Glomerular endothelial cell (primary cell): ENCODE data around the gene HDX. TPM values are rescaled to one million over a fixed set of nuclear protein-coding genes. Genes with fewer than 3 reads are reported as not detected.
"Not testable (repeated sequence)": the region's sequence is repeated elsewhere in the genome, so short reads cannot be mapped to it uniquely, and the experiment has no call there.

Experiments
- DNase-seq: peaks from one replicate; pipeline ENCODE4 v3.0.0-alpha.2; 2011; ENCODE audit warnings: low read depth, low spot score; ENCODE audit errors: extremely low read depth
- total RNA-seq: library from RNA; depleted of rRNA; stranded (reverse); fragments of >200 nt; gene quantifications from 2 replicates; pipeline ENCODE4 v1.2.3, GENCODE V29; 2015

The HDX gene
- total RNA-seq, 1 donor from 2014 or later, result 6.8 TPM

DNA sequence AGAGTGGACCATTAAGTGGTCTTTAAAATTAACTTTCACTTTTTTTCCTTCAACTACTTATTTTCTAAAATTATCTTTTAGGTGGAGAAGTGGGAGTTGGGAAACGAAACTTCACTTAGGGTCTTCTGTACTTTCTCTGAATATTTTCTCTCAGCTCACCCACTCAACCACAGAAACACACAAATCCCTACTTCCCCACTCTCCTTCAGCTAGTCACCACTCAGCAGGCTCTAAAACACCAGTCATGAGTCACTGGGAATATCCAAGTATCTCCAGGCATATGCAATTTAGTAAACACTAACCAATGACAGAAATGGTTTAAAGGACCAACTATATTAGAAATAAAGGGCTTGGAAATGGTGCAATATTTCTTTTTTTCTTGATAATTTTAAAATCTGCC lies 161.3 kb downstream of the HDX start:
- DNase-seq, result no peak

DNA sequence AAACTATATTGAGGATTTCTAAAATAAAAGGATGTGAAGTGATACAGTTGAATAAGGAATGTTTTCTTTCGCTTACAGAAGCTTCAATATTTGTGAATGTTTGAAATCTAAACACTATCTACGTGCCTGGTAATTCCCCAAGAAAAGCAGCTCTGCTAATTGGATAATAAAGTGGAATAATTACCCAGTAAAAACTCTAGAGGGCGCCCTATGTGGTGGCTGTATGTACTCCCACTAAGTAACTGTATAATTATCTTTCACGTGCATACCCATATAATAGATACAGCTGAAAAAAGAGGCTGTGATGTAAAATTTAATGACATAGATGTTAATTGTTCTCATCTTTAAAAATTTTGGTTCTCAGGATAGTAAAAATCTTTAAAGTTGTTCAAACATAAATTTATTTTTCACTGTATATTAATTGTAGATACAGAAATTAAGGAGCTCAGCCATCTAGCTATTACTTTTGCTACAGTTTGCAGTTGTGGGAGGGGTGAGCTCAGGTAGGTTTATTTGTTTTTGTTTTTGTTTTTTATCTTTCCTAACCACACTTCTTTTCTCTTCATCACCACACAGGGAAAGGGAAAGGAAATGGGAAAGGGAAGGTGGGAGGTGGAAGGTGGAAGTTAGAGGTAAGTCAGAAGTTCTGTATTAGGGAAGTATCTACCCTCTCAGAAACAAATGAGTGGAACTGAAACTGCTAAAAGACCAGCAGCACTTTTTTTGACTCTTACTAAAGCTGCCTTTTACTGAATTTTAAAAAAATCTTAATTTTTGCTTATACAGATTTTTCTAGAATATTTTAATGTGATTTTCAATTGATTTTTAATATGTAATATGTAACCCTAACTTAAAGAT lies 162.5 kb downstream of the HDX start:
- no peak for DNase-seq

DNA sequence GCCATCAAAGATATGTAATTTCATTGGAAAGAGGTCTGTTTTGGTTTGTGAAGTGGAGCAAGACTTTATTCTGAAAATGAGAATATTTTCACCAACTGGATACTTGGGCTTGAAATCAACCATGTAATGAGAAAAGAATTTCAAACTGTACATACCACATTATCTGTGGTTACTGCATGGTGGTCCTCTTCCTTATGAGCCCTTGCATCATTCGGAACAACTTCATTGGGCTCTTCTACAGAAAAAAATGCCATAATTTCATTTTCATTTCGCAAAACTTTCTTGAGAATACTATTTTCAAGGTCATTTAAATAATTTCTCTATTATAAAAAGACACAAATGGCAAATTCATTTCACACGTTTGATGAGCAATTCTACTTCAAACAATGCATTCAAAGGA lies 165.6 kb downstream of the HDX start:
- no peak for DNase-seq

DNA sequence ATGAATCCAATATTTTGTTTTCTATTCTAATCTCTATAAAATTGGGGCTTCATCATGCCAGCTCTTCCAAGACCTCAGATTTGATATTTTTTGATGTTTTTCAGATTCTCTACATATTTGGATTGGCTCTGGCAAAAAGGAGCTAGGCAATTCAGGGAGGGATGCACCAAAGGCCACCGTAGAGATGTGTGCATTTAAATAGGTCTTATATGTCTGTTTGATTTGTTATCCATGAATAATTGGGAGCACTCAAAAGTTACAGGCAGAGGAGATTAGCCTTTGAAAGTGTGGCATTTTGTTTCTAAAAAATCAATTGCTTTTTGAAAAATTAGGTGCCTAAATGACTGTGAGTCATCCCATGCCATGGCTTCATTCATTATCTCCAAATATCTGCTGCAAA lies 167.1 kb downstream of the HDX start:
- DNase-seq, result no peak

DNA sequence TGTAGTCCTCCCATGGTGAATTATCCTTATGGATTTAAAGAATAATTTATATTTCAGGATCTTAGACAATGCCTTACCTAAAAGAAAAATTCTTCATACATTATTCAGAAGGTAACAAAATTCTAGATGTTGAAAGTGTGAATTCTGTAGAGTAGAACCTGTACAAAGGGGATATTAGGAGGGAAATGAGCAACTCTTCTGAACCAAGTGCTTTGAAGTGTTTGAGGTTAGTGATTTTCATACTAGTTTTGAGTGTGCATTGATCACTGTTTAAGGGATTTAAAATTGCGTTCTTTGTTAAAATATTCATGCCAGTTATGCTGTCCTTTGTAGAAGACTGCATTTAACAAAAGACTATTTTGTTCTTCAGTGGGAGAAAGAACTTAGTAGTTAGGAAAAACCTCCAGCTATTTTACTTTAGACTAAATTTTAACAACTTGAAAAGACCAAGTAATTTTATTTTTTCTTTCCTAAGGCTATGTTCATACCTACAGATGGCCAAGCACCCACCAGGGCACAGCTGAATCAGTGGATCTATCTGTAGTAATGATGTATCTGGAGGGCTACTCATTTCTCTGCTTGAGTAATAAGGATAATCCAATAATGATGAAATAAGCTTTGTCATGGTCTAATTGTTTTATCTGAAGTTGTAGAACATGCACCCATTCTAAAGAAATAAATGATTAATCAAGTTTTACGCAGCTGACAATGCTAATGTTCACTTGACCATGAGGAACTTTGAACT lies 180.0 kb downstream of the HDX start:
- no peak for DNase-seq

DNA sequence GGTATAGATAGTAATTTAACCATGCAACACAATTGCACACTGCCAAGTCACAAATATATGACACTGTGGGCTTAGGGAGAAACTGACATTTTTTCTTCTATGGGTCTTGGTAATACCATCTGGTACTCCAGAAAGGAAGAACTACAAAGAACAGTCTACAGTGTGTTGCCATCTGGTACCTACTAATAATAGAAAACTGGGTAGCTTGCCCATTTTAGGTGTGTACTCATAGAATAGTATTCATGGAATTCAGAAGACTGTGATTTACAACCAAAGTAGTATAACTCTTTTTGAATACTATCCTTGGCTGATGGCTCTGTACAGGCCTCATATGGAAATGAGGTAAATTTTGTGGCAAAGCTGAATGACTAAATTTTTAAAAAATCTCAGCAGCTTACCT lies 181.6 kb downstream of the HDX start:
- no peak for DNase-seq

DNA sequence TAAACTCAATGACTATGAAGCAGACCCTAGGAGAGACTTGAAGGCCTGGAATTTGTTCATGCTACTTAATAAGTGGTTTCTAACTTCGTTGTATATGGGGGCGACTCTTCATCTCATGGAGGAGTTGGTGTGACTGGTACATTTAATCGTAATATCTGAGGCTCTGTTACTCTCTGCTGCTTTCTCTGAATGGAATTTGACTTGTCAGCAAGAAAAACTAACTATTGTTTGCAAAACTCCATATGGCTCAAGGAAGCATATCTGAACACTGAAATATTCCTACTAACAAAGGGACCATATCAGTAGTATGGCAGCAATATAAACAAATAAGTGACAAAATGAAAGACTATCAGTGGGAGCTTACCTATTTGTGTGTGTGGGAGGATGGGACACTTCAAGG lies 182.2 kb downstream of the HDX start:
- DNase-seq, result no peak

DNA sequence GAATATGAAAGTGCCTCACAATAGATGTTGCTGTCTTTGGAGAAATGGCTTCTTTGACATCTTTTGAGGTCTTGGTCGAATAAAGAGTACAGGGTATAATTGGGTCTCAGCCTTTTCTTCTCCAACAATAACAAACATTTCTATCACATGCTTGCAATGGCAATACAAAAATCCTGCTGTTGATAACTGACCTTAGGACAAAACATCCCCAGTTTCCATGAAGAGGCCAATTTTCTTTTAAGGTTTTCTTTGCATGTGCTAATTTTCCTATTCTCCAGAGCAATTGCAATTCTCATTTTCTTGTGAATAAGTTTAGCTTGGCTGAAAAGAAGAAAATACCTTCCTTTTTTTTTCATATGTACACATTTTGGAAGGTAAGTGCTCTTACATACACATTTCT lies 183.6 kb downstream of the HDX start:
- DNase-seq, result no peak

DNA sequence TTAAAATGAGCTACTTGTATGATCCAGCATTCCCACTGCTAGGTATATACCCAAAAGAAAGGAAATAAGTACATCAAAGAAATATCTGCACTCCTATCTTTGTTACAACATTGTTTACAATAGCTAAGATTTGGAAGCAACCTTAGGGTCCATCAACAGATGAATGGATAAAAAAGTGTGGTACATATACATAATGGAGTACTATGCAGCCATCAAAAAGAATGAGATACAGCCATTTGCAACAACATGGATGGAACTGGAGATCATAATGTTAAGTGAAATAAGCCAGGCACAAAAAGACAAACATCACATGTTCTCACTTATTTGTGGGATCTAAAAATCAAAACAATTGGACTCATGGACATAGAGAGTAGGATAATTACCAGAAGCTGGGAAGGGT lies 186.3 kb downstream of the HDX start:
- DNase-seq, result not testable (repeated sequence)
